H1 (cell line): ENCODE data around the gene PTPRG. TPM values are rescaled to one million over a fixed set of nuclear protein-coding genes. Genes with fewer than 3 reads are reported as not detected.

Experiments
- CTCF ChIA-PET: fragments of 300-600 bp; sonication (Branson Sonifier 250); formaldehyde crosslinking; loops from one replicate; lab custom pipeline; 2021; ENCODE audit not compliant: partially characterized antibody; lab: Charles Lee
- POLR2A ChIA-PET: fragments of 300-600 bp; sonication (Branson Sonifier 250); formaldehyde crosslinking; loops from one replicate; lab custom pipeline; 2021; ENCODE audit warnings: inconsistent platforms; ENCODE audit not compliant: partially characterized antibody; lab: Charles Lee
- DNase-seq, 2 experiments: peaks; one replicate each; pipeline versions ENCODE4 v3.0.0 to v3.0.0-alpha.2; 2010 to 2022; ENCODE audit warnings: low spot score in 2 of 2, low read depth in 1 of 2, mixed read lengths in 1 of 2
- FAIRE-seq: peaks from 2 replicates; lab custom pipeline; 2011; peaks lifted over from hg19 to GRCh38; lab: Jason Lieb, UNC
- H2AFZ ChIP-seq: 2 replicates; pipeline ENCODE4 v1.8.1; 2012; ENCODE audit warnings: low read length, inconsistent platforms
- H2AK5ac ChIP-seq: 2 replicates; pipeline ENCODE4 v1.6.1; 2013; ENCODE audit warnings: low read depth, low read length
- H2BK120ac ChIP-seq: replicated peaks from 2 replicates; pipeline ENCODE3; 2013; ENCODE audit warnings: low read depth, low read length, inconsistent platforms
- H2BK12ac ChIP-seq: 2 replicates; pipeline ENCODE4 v1.6.1; 2013; ENCODE audit warnings: low read depth, low read length
- H2BK15ac ChIP-seq: 2 replicates; pipeline ENCODE4 v1.6.1; 2013; ENCODE audit warnings: low read length
- H2BK20ac ChIP-seq: 2 replicates; pipeline ENCODE4 v1.6.1; 2013; ENCODE audit warnings: low read length
- H2BK5ac ChIP-seq: 2 replicates; pipeline ENCODE4 v1.6.1; 2013; ENCODE audit warnings: low read depth, low read length
- H3K14ac ChIP-seq: 2 replicates; pipeline ENCODE4 v1.6.1; 2013; ENCODE audit warnings: inconsistent platforms; ENCODE audit not compliant: insufficient read length
- H3K18ac ChIP-seq: 2 replicates; pipeline ENCODE4 v1.6.1; 2013; ENCODE audit warnings: low read length; ENCODE audit errors: extremely low read depth
- H3K23ac ChIP-seq: 2 replicates; pipeline ENCODE4 v1.6.1; 2013; ENCODE audit warnings: inconsistent platforms; ENCODE audit not compliant: insufficient read length
- H3K23me2 ChIP-seq: 2 replicates; pipeline ENCODE4 v1.6.1; 2013; ENCODE audit warnings: low read depth, low read length
- H3K27ac ChIP-seq: 2 replicates; pipeline ENCODE4 v1.6.1; 2011; ENCODE audit warnings: low read depth, low read length, inconsistent platforms
- H3K27me3 ChIP-seq, 4 experiments: replicated peaks in 1 of 4; 1 replicate in 1 of 4; 2 replicates in 3 of 4; pipeline versions ENCODE4 v1.6.1 to v1.8.1; 2011 to 2013; ENCODE audit warnings: low read length in 3 of 4, mild to moderate bottlenecking in 3 of 4, inconsistent platforms in 2 of 4, mixed read lengths in 2 of 4, moderate library complexity in 1 of 4; ENCODE audit not compliant: control insufficient read depth in 3 of 4, insufficient read depth in 3 of 4; ENCODE audit errors: extremely low read depth in 1 of 4
- H3K36me3 ChIP-seq, 4 experiments: 2 replicates each; pipeline versions ENCODE4 v1.6.1 to v1.8.1; 2011 to 2013; ENCODE audit warnings: mild to moderate bottlenecking in 4 of 4, low read length in 3 of 4, moderate library complexity in 2 of 4, control low read depth in 1 of 4, inconsistent platforms in 1 of 4; ENCODE audit not compliant: insufficient read depth in 4 of 4, control insufficient read depth in 2 of 4
- H3K4ac ChIP-seq: replicated peaks from 2 replicates; pipeline ENCODE3; 2013; ENCODE audit warnings: low read length, low read depth, mixed read lengths, inconsistent platforms; ENCODE audit not compliant: insufficient read length
- H3K4me1 ChIP-seq, 4 experiments: replicated peaks in 1 of 4; 1 replicate in 1 of 4; 2 replicates in 3 of 4; pipeline versions ENCODE4 v1.6.1 to v1.8.1; 2011 to 2013; ENCODE audit warnings: low read length in 3 of 4, inconsistent platforms in 2 of 4, mixed read lengths in 1 of 4; ENCODE audit not compliant: insufficient read depth in 4 of 4, control insufficient read depth in 3 of 4
- H3K4me2 ChIP-seq, 2 experiments: 2 replicates each; pipeline versions ENCODE4 v1.6.1 to v1.8.1; 2011 to 2013; ENCODE audit warnings: low read depth in 2 of 2, low read length in 2 of 2, control low read depth in 1 of 2, inconsistent platforms in 1 of 2, mild to moderate bottlenecking in 1 of 2; ENCODE audit not compliant: insufficient read depth in 1 of 2
- H3K4me3 ChIP-seq, 4 experiments: fragments of 200-600, 300-600 bp in 1 of 4; sonication (generic), shearing (Covaris generic), sonication (Bioruptor Twin) in 1 of 4; 2 replicates each; pipeline versions ENCODE4 v1.5.1 to v1.8.1; 2011 to 2016; ENCODE audit warnings: low read length in 4 of 4, low read depth in 3 of 4, control low read depth in 2 of 4, inconsistent platforms in 2 of 4, mild to moderate bottlenecking in 2 of 4, mixed read lengths in 1 of 4, moderate library complexity in 1 of 4; ENCODE audit not compliant: insufficient read depth in 2 of 4; ENCODE audit errors: extremely low read depth in 1 of 4
- H3K56ac ChIP-seq: replicated peaks from 2 replicates; pipeline ENCODE3; 2013; ENCODE audit warnings: low read depth, mild to moderate bottlenecking, mixed read lengths, low read length, inconsistent platforms; ENCODE audit not compliant: insufficient read length
- H3K79me1 ChIP-seq: 2 replicates; pipeline ENCODE4 v1.6.1; 2013; ENCODE audit warnings: low read depth, low read length, control low read depth
- H3K79me2 ChIP-seq, 2 experiments: 2 replicates each; pipeline versions ENCODE4 v1.6.1 to v1.8.1; 2012 to 2013; ENCODE audit warnings: low read length in 2 of 2, mild to moderate bottlenecking in 2 of 2, inconsistent platforms in 1 of 2; ENCODE audit not compliant: insufficient read depth in 2 of 2, control insufficient read depth in 1 of 2
- H3K9ac ChIP-seq, 4 experiments: replicated peaks in 1 of 4; 1 replicate in 1 of 4; 2 replicates in 3 of 4; pipeline versions ENCODE4 v1.6.1 to v1.8.1; 2011 to 2013; ENCODE audit warnings: low read depth in 3 of 4, low read length in 3 of 4, control low read depth in 2 of 4, mild to moderate bottlenecking in 2 of 4, moderate library complexity in 2 of 4, inconsistent platforms in 1 of 4; ENCODE audit errors: extremely low read depth in 1 of 4
- H3K9me3 ChIP-seq, 2 experiments: 2 replicates each; pipeline versions ENCODE4 v1.6.1 to v1.8.1; 2012 to 2013; ENCODE audit warnings: mild to moderate bottlenecking in 2 of 2, moderate library complexity in 2 of 2, control low read depth in 1 of 2, inconsistent platforms in 1 of 2, low read depth in 1 of 2, low read length in 1 of 2, mixed read lengths in 1 of 2; ENCODE audit not compliant: insufficient read depth in 2 of 2
- H4K20me1 ChIP-seq, 2 experiments: replicated peaks in 1 of 2; 2 replicates each; pipeline versions ENCODE3 to v1.8.1; 2011 to 2013; ENCODE audit warnings: inconsistent platforms in 2 of 2, low read length in 2 of 2, mild to moderate bottlenecking in 1 of 2; ENCODE audit not compliant: insufficient read depth in 2 of 2, control insufficient read depth in 1 of 2
- H4K5ac ChIP-seq: 2 replicates; pipeline ENCODE4 v1.6.1; 2013; ENCODE audit warnings: low read length, low read depth, mixed read lengths, inconsistent platforms; ENCODE audit not compliant: insufficient read length
- H4K8ac ChIP-seq: 2 replicates; pipeline ENCODE4 v1.8.0; 2013; ENCODE audit warnings: mild to moderate bottlenecking, moderate library complexity, low read length, inconsistent platforms; ENCODE audit not compliant: insufficient read depth; ENCODE audit errors: extremely low read depth
- H4K91ac ChIP-seq: replicated peaks from 2 replicates; pipeline ENCODE3; 2013; ENCODE audit warnings: low read length, mixed read lengths, inconsistent platforms; ENCODE audit not compliant: insufficient read length
- ATF3 ChIP-seq: IDR thresholded peaks from 2 replicates; pipeline ENCODE4 v1.6.1; 2011; ENCODE audit warnings: low read depth, mild to moderate bottlenecking, low read length; ENCODE audit not compliant: insufficient read depth
- CHD1 ChIP-seq: IDR thresholded peaks from 2 replicates; pipeline ENCODE4 v1.6.1; 2012; ENCODE audit warnings: low read depth, low read length, improper control_type of control experiment
- EZH2 ChIP-seq: fragments of 200-600 bp; sonication (generic); IDR thresholded peaks from 2 replicates; pipeline ENCODE4 v1.7.1; 2012; ENCODE audit warnings: low read depth, mild to moderate bottlenecking, moderate library complexity, low read length, inconsistent platforms; ENCODE audit not compliant: severe bottlenecking
- KDM5A ChIP-seq: fragments of 200-600 bp; IDR thresholded peaks from 2 replicates; pipeline ENCODE4 v1.7.1; 2012; ENCODE audit warnings: mild to moderate bottlenecking, low read length, inconsistent platforms, mixed read lengths
- PHF8 ChIP-seq: fragments of 200-600 bp; sonication (generic); conservative IDR thresholded peaks from 2 replicates; pipeline ENCODE4 v1.7.1; 2012; ENCODE audit warnings: low read depth, mild to moderate bottlenecking, inconsistent platforms, low read length, moderate library complexity
- RAD21 ChIP-seq, 2 experiments: IDR thresholded peaks in 1 of 2; conservative IDR thresholded peaks in 1 of 2; 2 replicates each; pipeline ENCODE4 v1.6.1; 2011; ENCODE audit warnings: low read depth in 2 of 2, low read length in 2 of 2, improper control_type of control experiment in 1 of 2, inconsistent platforms in 1 of 2, mild to moderate bottlenecking in 1 of 2, moderate library complexity in 1 of 2
- SIRT6 ChIP-seq: IDR thresholded peaks from one replicate; pipeline ENCODE4 v1.7.1; 2012; ENCODE audit warnings: low read length, inconsistent platforms
- SP4 ChIP-seq: IDR thresholded peaks from 2 replicates; pipeline ENCODE4 v1.6.1; 2012; ENCODE audit warnings: low read length, inconsistent platforms
- WGBS, 2 experiments: shearing (Covaris generic) in 1 of 2; methylation state at CpG; one replicate each; pipeline versions ENCODE4 v1.1.6 to v1.1.7; 2013 to 2015; ENCODE audit warnings: low lambda C conversion rate in 2 of 2, mixed read lengths in 2 of 2, inconsistent platforms in 1 of 2, low coverage in 1 of 2, missing lambda C conversion rate in 1 of 2; ENCODE audit not compliant: insufficient replicate concordance in 2 of 2, insufficient coverage in 1 of 2, insufficient read length in 1 of 2; ENCODE audit errors: extremely low coverage in 1 of 2, missing lambda C conversion rate in 1 of 2; 5-methylcytosine and 5-hydroxymethylcytosine counted together
- polyA plus RNA-seq, 7 experiments: library from polyadenylated mRNA; depleted of rRNA in 3 of 7; stranded (reverse) in 5 of 7; unstranded in 2 of 7; fragments of >200 nt in 5 of 7; fragments of 200-250 nt in 2 of 7; gene quantifications; 1 replicate in 5 of 7; 2 replicates in 1 of 7; 4 replicates in 1 of 7; pipeline versions ENCODE4 v1.2.1 to v1.2.3, GENCODE V29; 2011 to 2013; ENCODE audit warnings: missing spikeins in 2 of 7, mixed read lengths in 2 of 7
- total RNA-seq: library from RNA; stranded (reverse); fragmentation: NEBNext Ultra II Directional; extraction: Animal tissue kit (Norgen Biotek cat#: 25700); gene quantifications from 2 replicates; pipeline ENCODE4 v1.2.1, GENCODE V29; 2021
- TF ChIP-seq, protein P1 (sequence below), 3 experiments: IDR thresholded peaks; 1 replicate in 2 of 3; 2 replicates in 1 of 3; pipeline versions ENCODE4 v1.5.1 to v1.6.1; 2011; ENCODE audit warnings: low read length in 3 of 3, mild to moderate bottlenecking in 3 of 3, inconsistent platforms in 2 of 3, low read depth in 1 of 3, moderate library complexity in 1 of 3; ENCODE audit not compliant: insufficient read depth in 1 of 3; ENCODE audit errors: control extremely low read depth in 1 of 3

Gene PTPRG
- total and polyA plus RNA-seq, 2 of the 8 experiments (the other 6 are each of a cell fraction or from before 2014, with no cell fraction given) = 23.3 to 96.2 TPM

- ChIA-PET POLR2A (no interaction called here), CTCF (no interaction called here)
- Histone ChIP-seq H3K18ac (no peak overlapping the region), H3K27ac (no peak overlapping the region), H4K91ac (no peak overlapping the region), H3K56ac (no peak overlapping the region), H3K9me3 (no peaks in the 10 kb centered on the region), H3K23ac (no peak overlapping the region), H3K79me1 (no peaks in the 10 kb centered on the region; the same call in 1 of the 2 replicates), H2BK15ac (no peak overlapping the region), H3K23me2 (no peaks in the 10 kb centered on the region), H3K36me3 (no peaks in the 10 kb centered on the region), H2BK120ac (no peak overlapping the region), H2BK20ac (no peak overlapping the region), H3K4me2 (no peak overlapping the region), H3K4me3 (no peak overlapping the region), H3K9ac (no peak overlapping the region), H3K4ac (no peak overlapping the region), H3K4me1 (no peaks in the 10 kb centered on the region), H2BK12ac (no peak overlapping the region), H2AK5ac (no peak overlapping the region), H4K20me1 (peaks cover 0 to 2% of the 10 kb centered on the region in 2 experiments), H4K8ac (no peak overlapping the region), H3K79me2 (peaks cover 0 to 2% of the 10 kb centered on the region in 2 experiments; a peak in 1 of 4 replicates), H3K14ac (no peak overlapping the region), H3K27me3 (no peaks in the 10 kb centered on the region), H4K5ac (no peak overlapping the region), H2AFZ (no peak overlapping the region), H2BK5ac (no peak overlapping the region)
- no peak for DNase-seq
- WGBS, 2 experiments = 85% methylated on average over 7 of the region's 7 CpGs; no CpG with 5 or more reads in 1 of the 2 experiments
- no peak for FAIRE-seq
- TF ChIP-seq, protein P1, sequence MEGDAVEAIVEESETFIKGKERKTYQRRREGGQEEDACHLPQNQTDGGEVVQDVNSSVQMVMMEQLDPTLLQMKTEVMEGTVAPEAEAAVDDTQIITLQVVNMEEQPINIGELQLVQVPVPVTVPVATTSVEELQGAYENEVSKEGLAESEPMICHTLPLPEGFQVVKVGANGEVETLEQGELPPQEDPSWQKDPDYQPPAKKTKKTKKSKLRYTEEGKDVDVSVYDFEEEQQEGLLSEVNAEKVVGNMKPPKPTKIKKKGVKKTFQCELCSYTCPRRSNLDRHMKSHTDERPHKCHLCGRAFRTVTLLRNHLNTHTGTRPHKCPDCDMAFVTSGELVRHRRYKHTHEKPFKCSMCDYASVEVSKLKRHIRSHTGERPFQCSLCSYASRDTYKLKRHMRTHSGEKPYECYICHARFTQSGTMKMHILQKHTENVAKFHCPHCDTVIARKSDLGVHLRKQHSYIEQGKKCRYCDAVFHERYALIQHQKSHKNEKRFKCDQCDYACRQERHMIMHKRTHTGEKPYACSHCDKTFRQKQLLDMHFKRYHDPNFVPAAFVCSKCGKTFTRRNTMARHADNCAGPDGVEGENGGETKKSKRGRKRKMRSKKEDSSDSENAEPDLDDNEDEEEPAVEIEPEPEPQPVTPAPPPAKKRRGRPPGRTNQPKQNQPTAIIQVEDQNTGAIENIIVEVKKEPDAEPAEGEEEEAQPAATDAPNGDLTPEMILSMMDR (IDR thresholded peaks at IDR 0.05; ENCODE audit: control extremely low read depth in 1 of 3, insufficient read depth in 1 of 3, low read depth in 1 of 3, low read length in 3 of 3) = no peak
- TF ChIP-seq PHF8 = no peak
- no peak for TF ChIP-seq SP4
- no peak for TF ChIP-seq RAD21 (IDR thresholded peaks at IDR 0.05 in 1 of 2, conservative IDR thresholded peaks at IDR 0.05 in 1 of 2; ENCODE audit: low read depth in 2 of 2, low read length in 2 of 2)
- no peak for TF ChIP-seq EZH2
- no peak for TF ChIP-seq CHD1
- no peak for TF ChIP-seq SIRT6
- no peak for TF ChIP-seq ATF3
- no peak for TF ChIP-seq KDM5A
Observed at GRCh38 chr3:62100282-62100989, 539.1 kb downstream of the PTPRG start.
